HG03103 (cell line): ENCODE data around the gene EME2.

ENCODE experiments used
- ATAC-seq: cut with Tn5 transposase; IDR thresholded peaks from one replicate; pipeline ENCODE4 v1.9.1; 2021; ENCODE audit warnings: low read depth; ENCODE audit not compliant: unreplicated experiment

The EME2 gene

DNA sequence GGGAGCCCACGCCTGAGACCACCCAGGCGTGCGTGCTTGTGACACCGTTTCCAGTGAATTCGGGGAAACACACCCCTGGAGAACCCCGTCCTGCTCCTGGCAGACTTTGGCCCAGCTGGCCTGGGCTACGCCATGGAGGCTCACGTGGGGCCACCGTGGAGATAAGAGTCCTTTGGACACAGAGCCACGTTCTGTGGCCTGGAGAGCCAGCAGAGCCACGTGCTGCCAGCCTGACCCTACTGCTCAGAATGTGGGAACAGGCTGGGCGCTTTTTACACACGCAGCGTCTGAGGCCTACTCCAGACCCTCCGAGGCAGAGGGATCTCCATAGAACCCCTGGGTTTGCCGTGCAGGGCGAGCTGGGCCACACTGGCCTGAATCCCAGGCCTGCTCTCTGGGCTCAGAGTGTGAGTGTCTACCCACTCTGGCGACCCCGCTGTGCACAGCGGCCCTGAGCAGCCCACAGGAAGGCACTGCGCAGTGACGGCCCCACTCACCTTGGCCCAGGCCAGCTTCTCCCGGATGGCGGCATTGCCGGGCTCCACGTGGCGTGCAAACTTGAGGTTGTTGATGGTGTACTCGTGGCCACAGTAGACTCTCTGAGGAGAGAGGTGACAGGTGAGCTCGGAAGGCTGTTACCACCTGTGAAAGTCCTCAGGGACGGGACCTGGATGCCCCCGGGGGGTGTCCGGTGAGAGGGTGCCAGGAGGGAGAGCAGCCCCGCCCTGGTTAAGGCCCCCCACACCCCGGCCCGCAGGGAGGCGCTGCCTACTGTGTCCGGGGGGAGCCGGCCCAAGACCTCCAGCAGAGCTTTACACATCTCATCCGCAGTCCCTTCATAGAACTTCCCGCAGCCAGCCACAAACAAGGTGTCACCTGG is 44.0 kb downstream of the EME2 start:
- ATAC-seq, result no peak

- no peak for ATAC-seq
Observed at GRCh38 chr16:1817276-1817589, 44.6 kb downstream of the EME2 start.

DNA sequence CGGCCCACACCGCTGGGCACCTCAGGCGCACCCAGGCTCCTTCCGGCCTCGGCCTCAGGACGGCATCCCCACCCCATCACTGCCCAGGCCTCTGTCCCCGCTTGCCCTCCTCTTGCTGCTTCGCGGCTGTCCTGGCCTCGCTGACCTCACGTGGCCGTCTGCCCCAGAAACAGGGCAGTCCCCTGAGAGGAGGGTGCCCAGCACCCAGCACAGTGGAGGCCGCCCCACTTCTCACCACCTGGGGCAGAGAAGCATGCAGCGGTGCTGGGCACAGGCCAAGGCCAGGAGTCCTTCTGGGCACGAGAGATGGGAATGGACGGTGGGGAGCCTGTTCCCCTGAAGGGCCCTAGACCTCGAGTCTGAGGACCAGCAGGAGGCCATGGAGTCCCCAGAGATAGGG is 45.1 kb downstream of the EME2 start:
- ATAC-seq, result no peak

DNA sequence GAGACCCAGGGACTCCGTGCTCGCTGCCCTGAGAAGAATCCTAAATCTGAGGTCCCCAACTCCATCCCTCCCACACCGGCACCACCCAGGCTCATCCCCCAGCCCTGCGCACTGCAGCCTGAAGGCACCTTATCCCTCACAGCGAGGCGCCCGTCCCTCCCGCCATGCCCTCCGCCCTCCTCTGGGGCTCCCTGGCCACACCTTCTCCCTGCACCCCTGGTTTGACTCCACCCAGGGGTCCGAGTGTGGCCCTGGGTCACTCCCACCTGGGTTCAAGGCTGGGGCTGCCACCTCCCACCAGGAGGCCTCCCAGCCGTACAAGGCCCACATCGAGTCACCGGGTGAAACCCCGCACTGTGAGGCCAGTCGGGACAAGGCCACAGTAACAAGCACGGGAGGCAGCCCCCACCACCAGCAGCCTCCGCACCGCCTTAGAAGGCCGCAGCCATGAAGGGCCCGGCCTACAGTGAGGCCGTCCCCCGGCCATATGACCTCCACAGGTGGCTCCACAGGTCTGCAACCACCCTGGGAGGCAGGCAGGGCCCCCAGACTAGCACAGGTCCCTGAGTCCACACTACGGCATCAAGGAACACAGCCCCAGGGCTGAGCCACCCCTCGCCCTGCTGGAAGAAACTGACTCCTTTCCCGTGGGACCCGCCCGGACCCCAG is 45.7 kb downstream of the EME2 start:
- no peak for ATAC-seq

- no peak for ATAC-seq
Observed at GRCh38 chr16:1818873-1819525, 46.4 kb downstream of the EME2 start.

DNA sequence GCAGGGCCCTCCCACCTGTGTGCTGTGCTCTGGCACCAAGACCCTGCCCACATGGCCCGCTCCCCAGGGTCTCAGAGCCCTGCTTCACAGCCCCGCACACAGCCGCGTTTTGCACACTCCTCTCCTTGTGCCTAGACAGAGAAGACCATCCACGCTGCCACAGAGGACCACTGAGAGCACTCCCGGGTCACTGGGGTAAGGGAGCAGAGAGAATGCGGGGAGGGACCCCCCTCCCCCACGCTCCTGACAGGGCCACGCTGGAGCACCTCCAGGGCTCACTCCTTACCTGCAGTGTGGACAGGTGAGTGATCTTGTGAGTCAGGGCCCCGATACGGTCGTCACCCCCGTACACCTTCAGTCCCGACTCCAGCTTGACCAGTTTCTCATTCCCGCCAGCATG is 47.0 kb downstream of the EME2 start:
- ATAC-seq, result no peak

- no peak for ATAC-seq
Observed at GRCh38 chr16:1820096-1820945, 47.7 kb downstream of the EME2 start.

- no peak for ATAC-seq
Observed at GRCh38 chr16:1820946-1821290, 48.3 kb downstream of the EME2 start.

DNA sequence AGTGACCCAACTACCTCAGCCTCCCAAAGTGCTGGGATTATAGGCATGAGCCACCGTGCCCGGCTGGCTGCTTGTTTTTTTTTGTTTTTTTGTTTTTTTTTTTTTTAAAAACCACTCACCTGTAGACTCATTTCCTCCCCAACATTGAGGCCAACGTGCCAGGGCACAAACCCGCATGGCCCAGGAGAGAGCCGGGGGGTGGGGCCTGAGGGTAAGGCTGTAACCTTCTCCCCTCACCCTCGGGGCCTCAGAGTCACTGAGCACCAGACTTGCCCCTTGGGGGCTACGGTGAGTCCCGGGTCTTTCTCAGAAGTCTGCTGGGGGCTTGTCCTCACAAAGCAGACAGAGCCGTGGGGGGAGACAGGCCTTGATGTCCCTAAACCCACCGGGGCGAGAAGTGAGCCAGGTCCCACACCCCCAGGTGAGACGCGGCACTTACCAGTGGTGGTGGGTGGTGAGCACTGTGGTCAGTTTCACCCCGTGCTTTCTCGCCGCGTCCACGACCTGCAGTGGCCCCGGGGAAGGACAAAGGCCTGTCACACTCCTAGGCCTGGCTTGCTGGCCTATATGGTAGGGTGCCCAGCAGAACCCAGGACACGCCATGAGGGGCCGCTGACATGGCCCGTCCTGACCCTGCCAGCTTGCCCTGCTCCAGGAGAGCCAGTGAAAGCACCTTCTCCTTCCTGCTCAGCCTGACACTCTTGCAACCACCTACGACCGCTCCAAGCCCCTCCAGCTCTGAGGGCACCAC is 49.4 kb downstream of the EME2 start:
- no peak for ATAC-seq

DNA sequence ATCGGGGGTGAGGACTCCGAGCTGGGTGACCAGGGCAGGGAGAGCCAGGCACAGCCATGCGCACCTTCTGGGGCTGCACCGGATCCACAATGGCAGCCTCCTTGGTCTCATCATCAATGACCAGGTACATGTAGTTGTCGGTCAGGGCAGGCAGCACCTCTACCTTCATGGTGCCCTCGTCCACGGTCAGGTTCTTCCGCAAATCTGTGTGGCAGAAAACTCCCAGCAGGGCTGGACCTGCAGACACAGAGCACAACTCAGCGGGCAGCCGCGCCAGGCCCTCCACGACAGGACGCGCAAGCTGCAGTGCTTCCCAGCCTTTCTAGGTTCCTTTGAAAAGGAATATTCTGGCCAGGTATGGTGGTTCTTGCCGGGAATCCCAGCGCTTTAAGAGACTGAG is 50.2 kb downstream of the EME2 start:
- ATAC-seq, result no peak

DNA sequence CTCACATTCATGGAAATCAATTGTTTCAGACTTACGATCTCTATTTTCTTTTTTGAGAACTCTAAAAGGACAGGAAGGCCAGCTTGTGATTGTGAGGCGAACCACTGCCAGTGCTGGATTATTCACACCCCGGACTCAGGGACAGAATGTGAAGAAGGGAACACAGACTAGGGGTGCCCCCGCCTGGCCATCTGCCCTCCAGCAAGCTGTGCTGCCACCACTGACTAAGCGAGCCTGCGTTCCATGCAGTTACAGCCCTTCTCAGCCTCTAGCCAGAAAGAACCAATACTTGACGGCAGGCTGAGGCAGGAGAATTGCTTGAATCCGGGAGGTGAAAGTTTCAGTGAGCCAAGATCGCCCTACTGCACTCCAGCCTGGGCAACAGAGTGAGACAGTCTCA is 51.2 kb downstream of the EME2 start:
- ATAC-seq, result no peak

GRCh38 chr16:1825381-1825863 is 52.8 kb downstream of the EME2 start:
- ATAC-seq, result no peak
